ENCODE results near the gene RAB31.

RAB31 gene

DNA sequence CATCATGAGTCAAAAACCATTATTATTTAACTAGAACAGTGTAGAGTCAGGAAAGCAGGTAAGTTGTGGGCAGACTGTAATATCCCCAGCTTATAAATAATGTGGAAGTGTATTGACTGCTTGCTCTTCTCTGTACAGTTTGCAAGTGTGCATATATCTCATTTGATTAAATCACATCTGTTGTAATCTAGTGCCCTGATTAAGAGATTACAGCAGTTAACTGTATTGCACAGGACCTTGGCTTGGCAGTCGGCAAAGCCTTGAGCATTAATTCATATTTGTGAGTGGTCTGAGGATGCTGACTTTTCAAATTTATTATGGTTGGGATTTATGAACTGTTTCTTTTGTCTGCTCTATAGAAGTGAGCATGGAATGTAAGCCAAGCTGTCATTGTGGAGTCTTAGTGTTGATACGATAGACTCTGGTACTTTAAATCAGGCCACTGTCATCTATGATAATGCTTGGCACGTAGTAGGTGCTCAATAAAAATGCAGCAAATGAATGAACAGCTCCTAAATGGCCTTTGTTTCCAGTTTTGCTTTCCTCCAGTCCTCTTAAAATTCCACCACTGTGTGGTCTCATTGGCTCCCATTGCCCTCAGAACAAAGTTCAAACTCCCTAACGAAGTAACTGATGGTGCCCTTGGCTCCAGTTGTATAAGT lies 48.3 kb downstream of the RAB31 start:
- no peak for DNase-seq
- Histone ChIP-seq H3K27me3 (replicated peaks) (no peaks in the 10 kb centered on the region), H3K36me3 (replicated peaks) (peaks cover 4% of the 10 kb centered on the region), H3K27ac (peak overlapping the region; percentile 54), H3K4me3 (ENCODE audit: low read depth, low read length) (no peak overlapping the region)
- in situ Hi-C loops (cut with HindIII; ENCODE audit: low pct_ligation_motif_present, low sequenced_read_pairs) = no loop called here
- TF ChIP-seq, protein P1, sequence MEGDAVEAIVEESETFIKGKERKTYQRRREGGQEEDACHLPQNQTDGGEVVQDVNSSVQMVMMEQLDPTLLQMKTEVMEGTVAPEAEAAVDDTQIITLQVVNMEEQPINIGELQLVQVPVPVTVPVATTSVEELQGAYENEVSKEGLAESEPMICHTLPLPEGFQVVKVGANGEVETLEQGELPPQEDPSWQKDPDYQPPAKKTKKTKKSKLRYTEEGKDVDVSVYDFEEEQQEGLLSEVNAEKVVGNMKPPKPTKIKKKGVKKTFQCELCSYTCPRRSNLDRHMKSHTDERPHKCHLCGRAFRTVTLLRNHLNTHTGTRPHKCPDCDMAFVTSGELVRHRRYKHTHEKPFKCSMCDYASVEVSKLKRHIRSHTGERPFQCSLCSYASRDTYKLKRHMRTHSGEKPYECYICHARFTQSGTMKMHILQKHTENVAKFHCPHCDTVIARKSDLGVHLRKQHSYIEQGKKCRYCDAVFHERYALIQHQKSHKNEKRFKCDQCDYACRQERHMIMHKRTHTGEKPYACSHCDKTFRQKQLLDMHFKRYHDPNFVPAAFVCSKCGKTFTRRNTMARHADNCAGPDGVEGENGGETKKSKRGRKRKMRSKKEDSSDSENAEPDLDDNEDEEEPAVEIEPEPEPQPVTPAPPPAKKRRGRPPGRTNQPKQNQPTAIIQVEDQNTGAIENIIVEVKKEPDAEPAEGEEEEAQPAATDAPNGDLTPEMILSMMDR (IDR thresholded peaks at IDR 0.05; ENCODE audit: low read depth, low read length, missing control alignments) = no peak

DNA sequence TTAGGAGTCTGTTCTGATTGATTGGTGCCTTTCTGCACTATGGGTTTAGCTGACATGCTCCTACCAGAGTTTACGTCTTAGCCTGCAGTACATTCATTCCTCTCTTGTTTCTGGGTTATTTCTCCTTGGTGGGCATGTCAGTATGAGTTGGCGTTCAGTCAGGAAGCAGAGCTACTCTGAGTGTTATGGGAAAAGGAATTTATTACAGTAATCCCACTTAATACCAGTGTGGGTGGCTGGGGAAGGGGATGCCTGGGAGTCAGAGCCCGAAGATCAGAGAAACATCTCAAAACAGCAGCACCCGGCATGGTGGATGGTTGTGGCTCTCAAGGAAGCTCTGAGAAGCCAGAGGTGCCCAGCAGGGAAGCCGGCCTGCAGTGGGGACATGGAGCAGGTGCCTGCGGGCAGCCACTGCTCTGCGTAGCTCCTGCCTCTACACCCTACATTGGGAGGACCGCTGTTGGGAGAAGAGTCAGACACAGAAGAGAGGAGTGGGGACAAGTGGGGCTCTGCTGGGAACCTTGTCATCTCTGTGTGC lies 48.9 kb downstream of the RAB31 start:
- in situ Hi-C loops (cut with HindIII; ENCODE audit: low pct_ligation_motif_present, low sequenced_read_pairs) = no loop called here
- H3K27me3 ChIP-seq (replicated peaks) = no peaks in the 10 kb centered on the region
- TF ChIP-seq, protein P1 (IDR thresholded peaks at IDR 0.05; ENCODE audit: low read depth, low read length, missing control alignments) = no peak
- no peak for DNase-seq
- peaks cover 4% of the 10 kb centered on the region for H3K36me3 ChIP-seq (replicated peaks)
- no peak overlapping the region for H3K4me3 ChIP-seq (ENCODE audit: low read depth, low read length)
- H3K27ac ChIP-seq = peak overlapping the region; percentile 54

DNA sequence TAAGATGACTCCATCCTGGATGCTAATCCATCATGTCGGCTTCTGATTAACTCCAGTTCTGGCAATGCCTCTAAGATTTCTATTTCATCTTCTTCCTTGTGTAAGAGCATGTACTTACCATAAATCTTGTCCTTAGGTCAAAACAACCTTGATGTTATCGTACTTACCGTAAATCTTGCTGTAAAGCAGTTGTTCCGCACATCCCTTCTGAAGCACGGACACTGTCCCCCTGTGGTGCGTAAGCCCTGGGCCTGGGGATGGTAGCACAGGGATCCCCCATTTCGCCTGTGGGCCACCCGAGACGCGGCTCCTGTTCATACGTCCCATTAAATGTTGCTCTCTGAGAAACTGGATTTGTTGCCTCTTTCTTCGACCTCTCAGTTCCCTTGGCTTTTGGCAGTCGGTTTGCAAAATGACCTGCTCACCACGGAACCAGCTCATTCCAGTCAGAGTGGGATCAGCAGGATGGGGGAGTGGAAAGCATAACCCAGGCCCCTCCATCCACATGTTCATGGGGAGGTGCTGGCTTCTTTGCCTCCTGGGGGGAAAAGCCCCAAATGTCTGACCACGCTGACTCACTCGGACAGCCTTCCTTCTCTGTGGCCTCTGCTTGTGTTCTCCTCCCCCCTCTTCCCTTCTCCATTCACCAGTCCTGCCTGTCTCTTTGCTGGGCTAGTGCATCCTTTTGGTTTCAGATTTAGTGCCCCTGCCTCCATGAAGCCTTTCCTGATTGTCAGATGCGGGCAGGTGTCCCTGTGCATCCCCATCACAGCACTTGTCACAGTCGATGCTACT lies 49.9 kb downstream of the RAB31 start:
- TF ChIP-seq, protein P1 (IDR thresholded peaks at IDR 0.05; ENCODE audit: low read depth, low read length, missing control alignments) = no peak
- DNase-seq = peak; percentile 69
- Histone ChIP-seq H3K4me3 (ENCODE audit: low read depth, low read length) (no peak overlapping the region), H3K36me3 (replicated peaks) (peaks cover 4% of the 10 kb centered on the region), H3K27me3 (replicated peaks) (no peaks in the 10 kb centered on the region), H3K27ac (peak overlapping the region; percentile 76)
- in situ Hi-C loops (cut with HindIII; ENCODE audit: low pct_ligation_motif_present, low sequenced_read_pairs) = no loop called here

DNA sequence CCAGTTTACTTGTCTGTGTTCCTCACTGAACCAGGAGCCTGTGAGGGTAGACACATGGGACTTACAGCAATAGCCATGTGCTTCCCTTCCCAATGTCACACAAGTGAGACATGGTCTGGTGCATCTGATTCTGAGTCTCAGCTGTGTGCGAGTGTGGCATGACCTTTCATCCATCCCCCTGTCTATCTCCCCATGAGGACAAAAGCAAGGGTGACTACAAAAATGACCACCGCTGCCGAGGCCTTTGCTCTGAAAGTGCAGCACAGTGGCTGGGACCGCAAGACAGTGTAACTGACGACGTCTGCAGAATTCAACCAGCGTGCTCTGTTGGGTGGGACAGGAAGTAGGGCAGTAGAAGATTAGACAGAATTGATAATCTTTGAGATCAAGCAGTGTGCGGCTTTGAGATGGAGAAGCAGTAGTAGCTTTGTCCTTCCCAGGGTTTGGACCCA lies 50.5 kb downstream of the RAB31 start:
- in situ Hi-C loops (cut with HindIII; ENCODE audit: low pct_ligation_motif_present, low sequenced_read_pairs) = no loop called here
- no peak for DNase-seq
- Histone ChIP-seq H3K27me3 (replicated peaks) (no peaks in the 10 kb centered on the region), H3K4me3 (ENCODE audit: low read depth, low read length) (no peak overlapping the region), H3K27ac (peak overlapping the region; percentile 76), H3K36me3 (replicated peaks) (peaks cover 4% of the 10 kb centered on the region)
- TF ChIP-seq, protein P1 (IDR thresholded peaks at IDR 0.05; ENCODE audit: low read depth, low read length, missing control alignments) = no peak

DNA sequence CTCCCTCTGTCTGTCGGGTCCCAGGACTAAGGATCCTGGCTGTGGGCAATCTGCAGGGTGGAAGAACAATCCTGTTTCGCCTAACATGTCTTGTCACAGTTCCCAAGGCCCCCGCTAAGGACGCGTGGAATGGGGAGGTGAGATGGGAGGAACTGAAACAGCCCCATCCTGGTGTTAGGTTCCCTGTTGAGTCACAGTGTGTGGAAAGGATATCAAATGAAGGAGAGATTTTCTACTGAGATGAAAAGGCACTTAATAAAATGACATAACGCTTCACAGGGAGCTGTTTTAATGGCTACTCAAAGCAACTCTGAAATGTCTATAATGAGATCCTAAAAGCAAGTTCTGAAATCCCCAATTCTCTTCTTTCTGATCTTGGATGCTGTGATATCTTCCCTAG lies 52.5 kb downstream of the RAB31 start:
- Histone ChIP-seq H3K27ac (no peak overlapping the region), H3K27me3 (replicated peaks) (no peaks in the 10 kb centered on the region), H3K36me3 (replicated peaks) (peaks cover 6% of the 10 kb centered on the region), H3K4me3 (ENCODE audit: low read depth, low read length) (no peak overlapping the region)
- in situ Hi-C loops (cut with HindIII; ENCODE audit: low pct_ligation_motif_present, low sequenced_read_pairs) = no loop called here
- DNase-seq = no peak
- TF ChIP-seq, protein P1 (IDR thresholded peaks at IDR 0.05; ENCODE audit: low read depth, low read length, missing control alignments) = no peak
